ENCODE results near the gene HGFAC.

Gene HGFAC

GRCh38 chr4:3489451-3489962 lies 47.7 kb downstream of the HGFAC start:
- no peak for FAIRE-seq
- no peak for TF ChIP-seq PAX5 (IDR thresholded peaks at IDR 0.05; ENCODE audit: insufficient read depth, low read length, severe bottlenecking)
- TF ChIP-seq POLR2AphosphoS5 (IDR thresholded peaks at IDR 0.05; ENCODE audit: low read depth, low read length), result no peak
- no peak for DNase-seq (ENCODE audit: insufficient read length, low spot score)

DNA sequence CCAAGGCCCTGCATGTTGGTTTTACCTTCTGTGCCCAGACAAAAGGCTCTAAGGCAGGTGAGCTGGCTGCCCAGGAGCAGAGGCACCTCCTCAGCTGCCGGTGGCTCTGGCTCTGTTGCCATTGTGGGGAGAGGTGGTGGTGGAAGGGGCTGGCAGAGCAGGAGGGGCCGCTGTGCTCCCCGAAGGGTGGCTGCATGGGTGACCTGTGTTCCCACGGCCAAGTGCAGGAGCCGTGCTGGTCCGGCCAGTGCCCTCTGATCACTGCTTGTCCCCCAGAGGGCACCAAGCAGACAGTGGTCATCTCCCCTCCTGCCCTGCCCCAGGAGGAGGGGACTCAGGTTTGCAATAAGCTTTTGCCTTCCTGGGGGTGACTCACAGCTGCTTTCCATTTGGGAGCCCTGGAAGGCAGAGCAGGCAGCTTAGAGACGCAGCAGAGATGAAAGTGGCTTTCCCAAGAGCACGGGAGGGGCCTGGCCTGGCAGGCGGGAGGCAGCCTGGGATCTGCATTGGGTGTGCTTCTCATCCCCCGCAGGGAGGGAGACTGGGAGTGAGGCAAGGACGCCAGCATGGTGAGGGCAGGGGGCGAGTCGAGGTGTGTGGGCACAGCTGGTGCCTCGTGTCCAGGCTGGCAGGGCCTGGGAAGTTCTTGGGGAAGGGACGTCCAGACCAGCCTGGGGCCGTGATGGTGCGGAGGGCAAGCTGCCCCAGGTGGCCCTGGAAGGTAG lies 50.1 kb downstream of the HGFAC start:
- DNase-seq (ENCODE audit: insufficient read length, low spot score) (no peak), FAIRE-seq (no peak)
- TF ChIP-seq SPI1 (IDR thresholded peaks at IDR 0.05; ENCODE audit: low read depth, low read length) (no peak), POLR2AphosphoS5 (IDR thresholded peaks at IDR 0.05; ENCODE audit: low read depth, low read length) (no peak), POLR2A (IDR thresholded peaks at IDR 0.05; ENCODE audit: low read depth, low read length) (no peak), POU2F2 (IDR thresholded peaks at IDR 0.05; ENCODE audit: low read depth, low read length) (no peak), PAX5 (IDR thresholded peaks at IDR 0.05; ENCODE audit: insufficient read depth, low read length, severe bottlenecking) (no peak), TAF1 (IDR thresholded peaks at IDR 0.05; ENCODE audit: low read depth, low read length) (no peak)

DNA sequence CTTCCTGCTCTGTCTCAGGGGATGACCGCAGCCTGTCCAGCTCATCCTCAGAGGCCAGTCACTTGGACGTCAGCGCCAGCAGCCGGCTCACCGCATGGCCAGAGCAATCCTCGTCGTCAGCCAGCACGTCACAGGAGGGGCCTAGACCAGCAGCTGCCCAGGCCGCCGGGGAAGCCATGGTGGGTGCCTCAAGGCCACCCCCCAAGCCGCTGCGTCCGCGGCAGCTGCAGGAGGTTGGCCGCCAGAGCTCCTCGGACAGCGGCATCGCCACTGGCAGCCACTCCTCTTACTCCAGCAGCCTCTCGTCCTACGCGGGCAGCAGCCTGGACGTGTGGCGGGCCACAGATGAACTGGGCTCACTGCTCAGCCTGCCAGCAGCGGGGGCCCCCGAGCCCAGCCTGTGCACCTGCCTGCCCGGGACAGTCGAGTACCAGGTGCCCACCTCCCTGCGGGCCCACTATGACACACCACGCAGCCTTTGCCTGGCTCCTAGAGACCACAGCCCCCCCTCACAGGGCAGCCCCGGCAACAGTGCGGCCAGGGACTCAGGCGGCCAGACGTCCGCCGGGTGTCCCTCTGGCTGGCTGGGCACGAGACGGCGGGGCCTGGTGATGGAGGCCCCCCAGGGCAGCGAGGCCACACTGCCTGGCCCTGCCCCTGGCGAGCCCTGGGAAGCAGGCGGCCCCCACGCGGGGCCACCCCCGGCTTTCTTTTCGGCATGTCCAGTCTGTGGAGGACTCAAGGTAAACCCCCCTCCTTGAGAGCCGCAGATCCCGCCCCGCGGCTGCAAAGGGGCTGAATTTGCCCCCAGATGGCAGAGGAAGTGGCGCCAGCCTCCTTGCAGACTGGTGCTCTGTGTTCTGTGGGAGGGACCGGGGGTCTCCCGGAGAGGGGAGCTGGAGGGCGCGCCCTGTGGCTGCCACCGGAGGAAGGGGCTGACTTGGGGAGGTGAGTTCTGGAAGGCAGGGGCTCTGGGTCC lies 51.3 kb downstream of the HGFAC start:
- TF ChIP-seq PAX5 (IDR thresholded peaks at IDR 0.05; ENCODE audit: insufficient read depth, low read length, severe bottlenecking), result no peak
- TF ChIP-seq TAF1 (IDR thresholded peaks at IDR 0.05; ENCODE audit: low read depth, low read length), result no peak
- TF ChIP-seq POLR2AphosphoS5 (IDR thresholded peaks at IDR 0.05; ENCODE audit: low read depth, low read length), result no peak
- no peak for TF ChIP-seq SPI1 (IDR thresholded peaks at IDR 0.05; ENCODE audit: low read depth, low read length)
- no peak for TF ChIP-seq POLR2A (IDR thresholded peaks at IDR 0.05; ENCODE audit: low read depth, low read length)
- no peak for TF ChIP-seq POU2F2 (IDR thresholded peaks at IDR 0.05; ENCODE audit: low read depth, low read length)
- DNase-seq (ENCODE audit: insufficient read length, low spot score) (no peak), FAIRE-seq (no peak)

DNA sequence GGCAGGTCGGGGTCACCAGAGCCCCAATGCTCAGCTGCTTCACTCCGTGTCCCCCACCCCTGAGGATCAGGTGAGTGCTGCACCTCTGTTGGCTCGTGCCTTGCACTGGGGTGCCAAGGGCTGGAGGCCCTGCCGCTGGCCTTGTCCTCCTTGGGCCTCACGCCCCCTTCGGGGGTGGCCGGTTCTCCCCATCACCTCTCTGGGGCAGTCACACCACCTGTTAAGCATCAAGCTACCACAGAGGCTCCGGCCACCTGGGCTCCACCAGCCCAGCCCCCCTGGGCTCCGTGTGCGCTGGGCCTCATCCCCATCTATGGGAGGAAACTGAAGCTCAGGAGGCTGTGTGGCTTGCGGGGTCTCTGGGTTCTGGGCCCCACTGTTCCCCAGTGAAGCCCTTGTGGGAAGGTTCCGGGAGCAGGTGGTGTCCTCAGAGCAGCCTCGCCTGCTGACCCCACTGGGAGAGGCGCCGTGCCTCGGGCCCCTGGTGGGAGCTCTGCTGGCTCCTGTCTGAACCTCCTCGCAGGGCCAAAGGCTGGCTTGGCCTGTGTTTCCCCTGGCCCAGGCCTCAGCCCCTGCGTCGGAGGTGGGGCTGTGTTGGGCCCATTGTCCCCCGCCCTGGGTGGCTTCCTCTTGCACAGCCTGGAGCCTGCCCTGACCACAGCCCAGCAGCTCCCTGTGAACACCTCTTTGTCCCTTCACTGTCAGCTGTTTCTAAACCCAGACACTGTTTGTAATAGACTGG lies 52.1 kb downstream of the HGFAC start:
- no peak for FAIRE-seq
- no peak for DNase-seq (ENCODE audit: insufficient read length, low spot score)
- TF ChIP-seq POLR2AphosphoS5 (IDR thresholded peaks at IDR 0.05; ENCODE audit: low read depth, low read length), result no peak
- no peak for TF ChIP-seq TAF1 (IDR thresholded peaks at IDR 0.05; ENCODE audit: low read depth, low read length)
- TF ChIP-seq POU2F2 (IDR thresholded peaks at IDR 0.05; ENCODE audit: low read depth, low read length), result no peak
- TF ChIP-seq POLR2A (IDR thresholded peaks at IDR 0.05; ENCODE audit: low read depth, low read length), result no peak
- no peak for TF ChIP-seq SPI1 (IDR thresholded peaks at IDR 0.05; ENCODE audit: low read depth, low read length)
- no peak for TF ChIP-seq PAX5 (IDR thresholded peaks at IDR 0.05; ENCODE audit: insufficient read depth, low read length, severe bottlenecking)

DNA sequence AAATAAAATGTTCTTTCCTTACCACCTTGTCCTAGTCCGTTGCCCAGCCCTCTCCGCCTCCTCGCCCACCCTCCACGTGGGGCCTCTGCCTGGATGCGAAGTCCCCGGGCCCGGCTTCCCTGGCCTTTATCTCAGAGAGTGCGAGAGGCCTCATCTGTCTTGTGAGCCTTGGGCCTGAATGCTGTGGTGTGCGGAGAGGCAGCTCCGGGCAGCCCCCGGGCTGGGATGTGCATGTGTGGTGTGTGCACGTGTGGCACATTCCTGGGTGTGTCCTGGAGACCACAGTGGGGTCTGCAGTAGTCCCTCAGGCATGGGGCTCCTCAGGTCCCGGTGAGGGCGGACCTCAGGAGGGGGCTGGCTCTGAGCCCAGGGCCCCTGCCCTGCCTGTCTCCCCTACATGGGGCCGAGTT lies 52.7 kb downstream of the HGFAC start:
- DNase-seq (ENCODE audit: insufficient read length, low spot score) (no peak), FAIRE-seq (no peak)

DNA sequence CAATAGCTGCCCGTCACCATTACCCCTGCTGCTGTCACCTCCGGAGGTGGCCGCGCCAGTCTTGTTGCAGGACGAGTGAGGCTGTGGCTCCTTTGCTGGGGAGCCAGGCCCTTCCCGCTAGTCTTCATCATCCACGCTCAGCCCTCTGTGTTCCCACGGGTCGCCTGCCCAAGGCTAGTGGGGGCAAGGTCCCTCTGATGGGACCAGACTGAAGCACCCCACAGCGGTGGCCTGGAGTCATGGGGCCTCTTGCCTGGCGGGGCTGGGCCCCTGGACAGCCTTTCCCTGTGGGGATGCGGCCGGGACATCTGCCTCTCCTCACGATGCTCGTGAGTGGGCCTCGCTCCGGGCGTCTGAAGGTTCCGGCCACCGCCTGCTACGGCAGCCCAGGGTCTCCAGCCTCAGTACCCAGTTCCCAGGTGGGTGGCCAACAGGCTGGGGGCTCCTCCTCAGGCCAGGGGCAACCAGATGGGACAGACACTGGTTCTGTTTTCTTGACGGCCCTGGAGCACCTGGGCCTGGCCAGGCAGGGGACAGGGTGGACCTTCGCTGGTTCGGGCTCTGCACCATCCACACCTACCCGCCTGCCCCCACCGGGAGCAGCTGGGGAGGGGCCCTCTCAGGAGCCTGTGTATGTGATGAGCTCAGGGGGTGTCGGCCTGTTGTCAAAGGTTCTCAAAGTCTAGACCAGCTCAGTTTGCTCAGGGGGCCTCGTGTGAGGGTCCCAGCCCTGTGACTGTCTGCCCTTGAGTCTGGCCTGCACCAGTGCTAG lies 53.6 kb downstream of the HGFAC start:
- TF ChIP-seq TAF1 (IDR thresholded peaks at IDR 0.05; ENCODE audit: low read depth, low read length), result no peak
- no peak for TF ChIP-seq PAX5 (IDR thresholded peaks at IDR 0.05; ENCODE audit: insufficient read depth, low read length, severe bottlenecking)
- TF ChIP-seq POLR2AphosphoS5 (IDR thresholded peaks at IDR 0.05; ENCODE audit: low read depth, low read length), result no peak
- no peak for TF ChIP-seq POU2F2 (IDR thresholded peaks at IDR 0.05; ENCODE audit: low read depth, low read length)
- TF ChIP-seq POLR2A (IDR thresholded peaks at IDR 0.05; ENCODE audit: low read depth, low read length), result no peak
- no peak for TF ChIP-seq SPI1 (IDR thresholded peaks at IDR 0.05; ENCODE audit: low read depth, low read length)
- no peak for FAIRE-seq
- DNase-seq (ENCODE audit: insufficient read length, low spot score), result no peak

More for the DNA sequence above, 52.7 kb downstream of the HGFAC start:
- no peak for TF ChIP-seq POU2F2 (IDR thresholded peaks at IDR 0.05; ENCODE audit: low read depth, low read length)

GRCh38 chr4:3496021-3496420 lies 54.3 kb downstream of the HGFAC start:
- DNase-seq (ENCODE audit: insufficient read length, low spot score) (no peak), FAIRE-seq (no peak)

DNA sequence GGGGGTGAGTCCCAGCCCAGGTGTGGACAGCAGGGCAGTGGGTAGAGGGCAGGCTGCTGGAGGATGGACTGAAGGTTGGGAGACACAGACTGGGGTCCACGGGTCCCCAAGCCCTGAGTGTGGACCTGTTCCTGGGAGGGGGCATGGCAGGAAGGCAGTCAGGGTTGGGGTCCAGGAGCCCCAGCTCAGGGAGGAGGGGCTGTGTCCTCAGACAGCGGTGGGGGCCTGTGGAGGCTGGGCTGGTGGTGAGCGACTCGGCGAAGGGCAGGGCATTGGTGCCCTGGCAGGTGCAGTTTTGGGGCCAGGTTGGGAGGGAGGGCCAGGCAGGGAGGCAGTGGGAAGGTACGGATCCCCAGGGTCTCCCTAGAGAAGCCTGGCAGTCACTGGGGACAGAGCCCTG lies 55.3 kb downstream of the HGFAC start:
- TF ChIP-seq POU2F2 (IDR thresholded peaks at IDR 0.05; ENCODE audit: low read depth, low read length), result no peak
- TF ChIP-seq POLR2AphosphoS5 (IDR thresholded peaks at IDR 0.05; ENCODE audit: low read depth, low read length), result no peak
- TF ChIP-seq TAF1 (IDR thresholded peaks at IDR 0.05; ENCODE audit: low read depth, low read length), result no peak
- TF ChIP-seq SPI1 (IDR thresholded peaks at IDR 0.05; ENCODE audit: low read depth, low read length), result no peak
- DNase-seq (ENCODE audit: insufficient read length, low spot score) (no peak), FAIRE-seq (no peak)

More at GRCh38 chr4:3496021-3496420, 54.3 kb downstream of the HGFAC start:
- TF ChIP-seq POLR2AphosphoS5 (IDR thresholded peaks at IDR 0.05; ENCODE audit: low read depth, low read length) (no peak), TAF1 (IDR thresholded peaks at IDR 0.05; ENCODE audit: low read depth, low read length) (no peak), POU2F2 (IDR thresholded peaks at IDR 0.05; ENCODE audit: low read depth, low read length) (no peak)

Measured in GM12891 (cell line).